K562 (cell line): ENCODE data around the gene C10orf143. TPM values are rescaled to one million over a fixed set of nuclear protein-coding genes. Genes with fewer than 3 reads are reported as not detected.

Experiments
- ATAC-seq: fragments of 200-7000 bp; cut with Tn5 transposase; 3 replicates; pipeline ENCODE4 v1.9.1; 2020; ENCODE audit warnings: moderate library complexity
- BruUV-seq: library from RNA; stranded (reverse); fragments of 400-500 nt; replicated peaks from 2 replicates; lab custom pipeline; 2021; lab: Mats Ljungman, UMichigan
- CTCF ChIA-PET: fragments of 300-600 bp; formaldehyde crosslinking; extraction: SDS; loops from one replicate; lab custom pipeline; 2021; ENCODE audit warnings: low intra/inter-chr PET ratio; lab: Yijun Ruan, JAX
- POLR2A ChIA-PET: fragments of 300-600, 350-650 bp; sonication (Branson Sonifier 250); formaldehyde crosslinking; extraction: SDS; loops from one replicate; lab custom pipeline; 2021; ENCODE audit warnings: antibody characterized with exemption, inconsistent platforms; lab: Yijun Ruan, JAX
- DNase-seq, 4 experiments: peaks; one replicate each; pipeline versions ENCODE4 v3.0.0 to v3.0.0-alpha.2; 2011 to 2018; ENCODE audit warnings: low spot score in 3 of 4, mixed read lengths in 3 of 4; ENCODE audit errors: extremely low read depth in 1 of 4
- FAIRE-seq: peaks from 2 replicates; lab custom pipeline; 2011; peaks lifted over from hg19 to GRCh38; lab: Jason Lieb, UNC
- H2AFZ ChIP-seq: 2 replicates; pipeline ENCODE4 v1.6.0; 2011; ENCODE audit warnings: low read depth, low read length, control low read depth, inconsistent platforms
- H3K27ac ChIP-seq: fragments of 200-600 bp; 3 replicates; pipeline ENCODE4 v1.8.0; 2011; ENCODE audit warnings: low read depth, mild to moderate bottlenecking, control low read depth, inconsistent platforms, low read length, moderate library complexity, mixed read lengths; ENCODE audit errors: extremely low read depth
- H3K27me3 ChIP-seq, 2 experiments: fragments of 300-600 bp in 1 of 2; 2 replicates in 1 of 2; 3 replicates in 1 of 2; pipeline versions ENCODE4 v1.6.0 to v1.8.0; 2011; ENCODE audit warnings: inconsistent platforms in 2 of 2, low read length in 2 of 2, mild to moderate bottlenecking in 1 of 2, mixed read lengths in 1 of 2, moderate library complexity in 1 of 2; ENCODE audit not compliant: control insufficient read depth in 2 of 2, insufficient read depth in 2 of 2
- H3K36me3 ChIP-seq: fragments of 300-600 bp; 3 replicates; pipeline ENCODE4 v1.8.0; 2011; ENCODE audit warnings: mild to moderate bottlenecking, low read length, inconsistent platforms; ENCODE audit not compliant: control insufficient read depth, insufficient read depth
- H3K4me1 ChIP-seq, 2 experiments: fragments of 200-600 bp in 1 of 2; replicated peaks in 1 of 2; 2 replicates in 1 of 2; 3 replicates in 1 of 2; pipeline versions ENCODE4 v1.5.1 to v1.8.0; 2011; ENCODE audit warnings: inconsistent platforms in 2 of 2, low read length in 2 of 2, mild to moderate bottlenecking in 1 of 2, mixed read lengths in 1 of 2, moderate library complexity in 1 of 2; ENCODE audit not compliant: control insufficient read depth in 2 of 2, insufficient read depth in 2 of 2
- H3K4me2 ChIP-seq: 2 replicates; pipeline ENCODE4 v1.6.1; 2011; ENCODE audit warnings: low read length, control low read depth, inconsistent platforms, mixed read lengths; ENCODE audit not compliant: insufficient read depth
- H3K4me3 ChIP-seq: fragments of 200-600 bp; sonication (generic), shearing (Covaris generic); 2 replicates; pipeline ENCODE4 v1.5.1; 2016; ENCODE audit warnings: control low read depth, inconsistent platforms
- H3K79me2 ChIP-seq: fragments of 200-600 bp; 3 replicates; pipeline ENCODE4 v1.8.0; 2011; ENCODE audit warnings: low read length, inconsistent platforms; ENCODE audit not compliant: control insufficient read depth, insufficient read depth
- H3K9ac ChIP-seq, 2 experiments: 2 replicates each; pipeline versions ENCODE4 v1.6.0 to v1.6.1; 2011; ENCODE audit warnings: low read depth in 2 of 2, low read length in 2 of 2, control low read depth in 1 of 2, inconsistent platforms in 1 of 2, mild to moderate bottlenecking in 1 of 2, mixed read lengths in 1 of 2; ENCODE audit not compliant: insufficient read depth in 1 of 2
- H3K9me1 ChIP-seq: one replicate; pipeline ENCODE4 v1.6.0; 2011; ENCODE audit warnings: inconsistent platforms, mild to moderate bottlenecking, low read length, moderate library complexity; ENCODE audit not compliant: control insufficient read depth, insufficient read depth
- H3K9me3 ChIP-seq: replicated peaks from 2 replicates; pipeline ENCODE4 v1.5.1; 2011; ENCODE audit warnings: low read depth, low read length, inconsistent platforms; ENCODE audit not compliant: control insufficient read depth, insufficient read depth
- H4K20me1 ChIP-seq: replicated peaks from 2 replicates; pipeline ENCODE4 v1.6.1; 2011; ENCODE audit warnings: low read length, inconsistent platforms, mixed read lengths; ENCODE audit not compliant: control insufficient read depth, insufficient read depth
- BRF1 ChIP-seq: IDR thresholded peaks from 3 replicates; pipeline ENCODE4 v1.6.1; 2011; ENCODE audit warnings: borderline replicate concordance, mild to moderate bottlenecking; ENCODE audit not compliant: insufficient read length; ENCODE audit errors: extremely low read depth
- DNMT1 ChIP-seq: fragments of 450-650 bp; IDR thresholded peaks from 2 replicates; pipeline ENCODE4 v1.6.1; 2016; ENCODE audit warnings: antibody characterized with exemption, mild to moderate bottlenecking
- E2F3 ChIP-seq: fragments of 250-450 bp; sonication (Bioruptor Pico); IDR thresholded peaks from 2 replicates; pipeline ENCODE4 v1.4.0; 2020; ENCODE audit warnings: mild to moderate bottlenecking
- EWSR1 ChIP-seq: fragments of 450-650 bp; IDR thresholded peaks from 2 replicates; pipeline ENCODE4 v1.6.1; 2018; ENCODE audit warnings: borderline replicate concordance, mild to moderate bottlenecking, low read depth, moderate library complexity; ENCODE audit not compliant: partially characterized antibody
- FOXP4 ChIP-seq: sonication (generic); formaldehyde crosslinking; IDR thresholded peaks from 2 replicates; pipeline ENCODE4 v1.8.0; 2022; ENCODE audit warnings: mild to moderate bottlenecking, missing genetic modification reagents, borderline replicate concordance
- JUNB ChIP-seq: fragments of 450-650 bp; formaldehyde crosslinking; conservative IDR thresholded peaks from 2 replicates; pipeline ENCODE4 v1.4.0; 2020; ENCODE audit warnings: mild to moderate bottlenecking
- MEIS2 ChIP-seq: fragments of 450-650 bp; IDR thresholded peaks from 2 replicates; pipeline ENCODE4 v1.6.1; 2014; ENCODE audit warnings: mild to moderate bottlenecking; ENCODE audit not compliant: partially characterized antibody
- NFIC ChIP-seq: fragments of 450-650 bp; IDR thresholded peaks from 2 replicates; pipeline ENCODE4 v1.6.1; 2017; ENCODE audit warnings: mild to moderate bottlenecking, inconsistent platforms
- STAT5A ChIP-seq: IDR thresholded peaks from 2 replicates; pipeline ENCODE4 v1.6.1; 2012; ENCODE audit warnings: low read length, inconsistent platforms, borderline replicate concordance
- ZNF592 ChIP-seq: fragments of 450-650 bp; IDR thresholded peaks from 2 replicates; pipeline ENCODE4 v1.6.1; 2017; ENCODE audit warnings: antibody characterized with exemption, mild to moderate bottlenecking
- ZNF717 ChIP-seq: fragments of 250-450 bp; sonication (Bioruptor Pico); IDR thresholded peaks from 2 replicates; pipeline ENCODE4 v1.5.0; 2021
- WGBS: fragments of 100-300 bp; shearing (Covaris generic); methylation state at CpG from one replicate; pipeline ENCODE4 v1.1.6; 2016; ENCODE audit warnings: low coverage, mixed read lengths; ENCODE audit not compliant: insufficient coverage; ENCODE audit errors: missing lambda C conversion rate; 5-methylcytosine and 5-hydroxymethylcytosine counted together
- in situ Hi-C: fragments of 300-500 bp; cut with MboI; formaldehyde crosslinking; loops from 4 replicates; pipeline ENCODE4 v1.15.0; 2018; ENCODE audit warnings: inconsistent platforms, mixed read lengths
- intact Hi-C: fragments of 100-400 bp; cut with micrococcal nuclease; formaldehyde crosslinking; loops from 2 replicates; pipeline ENCODE4 v1.14.2; 2022
- polyA plus RNA-seq, 8 experiments: library from polyadenylated mRNA; depleted of rRNA in 4 of 8; stranded (reverse) in 5 of 8; unstranded in 3 of 8; fragments of >200 nt; fragmentation: Nextera tagmentation in 2 of 8; fragmentation: Illumina TruSeq in 1 of 8; extraction: Ambion mirVana in 2 of 8; extraction: Trizol in 1 of 8; gene quantifications; 2 replicates each; pipeline versions ENCODE4 v1.2.1 to v1.2.3, GENCODE V29; 2011 to 2014; ENCODE audit warnings: inconsistent platforms in 1 of 8, missing spikeins in 1 of 8
- total RNA-seq, 7 experiments: library from RNA; depleted of rRNA in 6 of 7; stranded (reverse); fragments of >200 nt in 6 of 7; fragmentation: Illumina TruSeq in 2 of 7; extraction: Trizol in 2 of 7; gene quantifications; 2 replicates each; pipeline versions ENCODE4 v1.2.1 to v1.2.3, GENCODE V29; 2011 to 2021; ENCODE audit warnings: low replicate concordance in 1 of 7
- TF ChIP-seq, protein P1 (sequence below): sonication (generic); formaldehyde crosslinking; IDR thresholded peaks from 2 replicates; pipeline ENCODE4 v1.8.0; 2022; ENCODE audit warnings: mild to moderate bottlenecking, missing genetic modification reagents
- TF ChIP-seq, protein P2 (sequence below): IDR thresholded peaks from 2 replicates; pipeline ENCODE4 v1.6.1; 2011; ENCODE audit not compliant: insufficient read length; ENCODE audit errors: extremely low read depth

The C10orf143 gene
- total and polyA plus RNA-seq, 9 of the 15 experiments (the other 6 are each of a cell fraction or from before 2014, with no cell fraction given): 0.07 to 0.42 (median 0.25) TPM; not detected in 2

DNA sequence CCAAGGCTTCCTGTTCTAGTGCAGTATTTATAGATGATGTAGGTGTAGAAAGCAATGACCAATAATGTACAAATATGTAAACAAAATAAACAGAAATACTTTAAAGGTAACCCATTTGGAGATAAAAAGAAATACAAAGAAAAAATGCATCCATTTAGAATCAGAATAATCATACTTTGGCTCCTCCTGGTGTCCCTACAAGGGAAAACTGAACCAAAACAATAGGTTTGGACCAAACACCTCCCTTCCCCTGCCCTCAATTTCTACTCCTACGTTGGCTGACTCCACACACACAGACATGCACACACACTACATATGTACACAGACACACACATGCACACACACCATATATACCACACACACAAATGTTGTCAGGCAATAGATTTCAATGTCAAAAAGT lies 36.0 kb downstream of the C10orf143 start (continued):
- TF ChIP-seq EWSR1 (no peak), MEIS2 (no peak), NFIC (no peak), BRF1 (no peak), ZNF592 (no peak)

GRCh38 chr10:130073912-130074311 lies 36.7 kb downstream of the C10orf143 start:
- no peaks in the 10 kb centered on the region for H3K36me3 ChIP-seq
- H4K20me1 ChIP-seq: no peaks in the 10 kb centered on the region
- no peak overlapping the region for H3K4me2 ChIP-seq
- WGBS: 0% methylated on average over 2 of the region's 8 CpGs
- no peaks in the 10 kb centered on the region for H3K79me2 ChIP-seq
- BruUV-seq: no TSS peak
- no peak overlapping the region for H3K27ac ChIP-seq
- intact Hi-C loops: no loop called here
- no peak for DNase-seq
- no peak for TF ChIP-seq JUNB (CRISPR knock-in tag)
- TF ChIP-seq, protein P1, sequence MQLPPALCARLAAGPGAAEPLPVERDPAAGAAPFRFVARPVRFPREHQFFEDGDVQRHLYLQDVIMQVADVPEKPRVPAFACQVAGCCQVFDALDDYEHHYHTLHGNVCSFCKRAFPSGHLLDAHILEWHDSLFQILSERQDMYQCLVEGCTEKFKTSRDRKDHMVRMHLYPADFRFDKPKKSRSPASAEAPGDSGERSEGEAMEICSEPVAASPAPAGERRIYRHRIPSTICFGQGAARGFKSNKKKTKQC: no peak
- TF ChIP-seq, protein P2, sequence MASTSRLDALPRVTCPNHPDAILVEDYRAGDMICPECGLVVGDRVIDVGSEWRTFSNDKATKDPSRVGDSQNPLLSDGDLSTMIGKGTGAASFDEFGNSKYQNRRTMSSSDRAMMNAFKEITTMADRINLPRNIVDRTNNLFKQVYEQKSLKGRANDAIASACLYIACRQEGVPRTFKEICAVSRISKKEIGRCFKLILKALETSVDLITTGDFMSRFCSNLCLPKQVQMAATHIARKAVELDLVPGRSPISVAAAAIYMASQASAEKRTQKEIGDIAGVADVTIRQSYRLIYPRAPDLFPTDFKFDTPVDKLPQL: no peak
- no peak for TF ChIP-seq E2F3 (CRISPR knock-in tag)
- no peak for TF ChIP-seq DNMT1
- no peak for TF ChIP-seq STAT5A
- TF ChIP-seq ZNF717 (CRISPR knock-in tag): no peak
- no peak for TF ChIP-seq FOXP4
- TF ChIP-seq, all 486 proteins: peak for 0
- in situ Hi-C loops: no loop called here
- ChIA-PET POLR2A (no interaction called here), CTCF (no interaction called here)
- H3K4me1 ChIP-seq: no peaks in the 10 kb centered on the region
- no peak overlapping the region for H2AFZ ChIP-seq
- no peaks in the 10 kb centered on the region for H3K9me3 ChIP-seq
- no peaks in the 10 kb centered on the region for H3K9me1 ChIP-seq
- H3K4me3 ChIP-seq: no peak overlapping the region
- FAIRE-seq (no peak), ATAC-seq (no peak)
- H3K27me3 ChIP-seq: peaks cover 3 to 17% of the 10 kb centered on the region in 2 experiments; a peak in 3 of 5 replicates
- no peak overlapping the region for H3K9ac ChIP-seq
